Kidney (tissue), 14 donors: Measurements from ENCODE around the gene FRMD4A. TPM values are rescaled to one million over a fixed set of nuclear protein-coding genes. Genes with fewer than 3 reads are reported as not detected.
A peak's percentile ranks its signal among the peaks of the same experiment; 100 is the strongest.
"Not testable (repeated sequence)": the region's sequence is repeated elsewhere in the genome, so short reads cannot be mapped to it uniquely, and the experiment has no call there.

Experiments
- DNase-seq, 5 donors: peaks; one replicate each; pipeline ENCODE4 v3.0.0-alpha.2; 2013 to 2020
- FAIRE-seq: peaks from 2 replicates; lab custom pipeline; 2012; peaks lifted over from hg19 to GRCh38; lab: Jason Lieb, UNC
- H3K27ac ChIP-seq, 2 donors: one replicate each; pipeline ENCODE4 v1.7.0; 2013; ENCODE audit warnings: low read depth in 2 of 2, low read length in 2 of 2, inconsistent platforms in 1 of 2
- H3K27me3 ChIP-seq: one replicate; pipeline ENCODE4 v1.7.1; 2013; ENCODE audit warnings: low read length, inconsistent platforms; ENCODE audit not compliant: control insufficient read depth, insufficient read depth
- H3K36me3 ChIP-seq, 3 donors: one replicate each; pipeline versions ENCODE4 v1.7.0 to v1.7.1; 2013; ENCODE audit warnings: low read length in 3 of 3, control low read depth in 1 of 3, inconsistent platforms in 1 of 3; ENCODE audit not compliant: insufficient read depth in 3 of 3, control insufficient read depth in 2 of 3
- H3K4me1 ChIP-seq, 3 donors: one replicate each; pipeline versions ENCODE4 v1.7.0 to v1.7.1; 2013; ENCODE audit warnings: low read length in 3 of 3, inconsistent platforms in 1 of 3, low read depth in 1 of 3; ENCODE audit not compliant: control insufficient read depth in 2 of 3, insufficient read depth in 2 of 3
- H3K4me3 ChIP-seq, 3 donors: one replicate each; pipeline versions ENCODE4 v1.7.0 to v1.8.1; 2013; ENCODE audit warnings: low read length in 3 of 3, control low read depth in 1 of 3, inconsistent platforms in 1 of 3
- H3K9ac ChIP-seq, 3 donors: one replicate each; pipeline versions ENCODE4 v1.7.0 to v1.7.1; 2013; ENCODE audit warnings: low read length in 3 of 3, control low read depth in 1 of 3, inconsistent platforms in 1 of 3
- H3K9me3 ChIP-seq, 3 donors: one replicate each; pipeline versions ENCODE4 v1.7.0 to v1.7.1; 2013; ENCODE audit warnings: low read length in 3 of 3, control low read depth in 1 of 3, inconsistent platforms in 1 of 3; ENCODE audit not compliant: control insufficient read depth in 2 of 3, insufficient read depth in 1 of 3
- intact Hi-C: fragments of 100-400 bp; cut with DNase I; formaldehyde crosslinking; loops from one replicate; pipeline ENCODE4 v1.11.1; 2022
- polyA plus RNA-seq: library from polyadenylated mRNA; stranded (reverse); fragments of 350-450 nt; fragmentation: Illumina TruSeq; extraction: RNeasy Lipid Tissue Mini Kit (QIAGEN cat#74804); gene quantifications from one replicate; pipeline ENCODE4 v1.2.3, GENCODE V29; 2014; ENCODE audit warnings: low read depth, low replicate concordance; ENCODE audit not compliant: insufficient read depth
- total RNA-seq: library from RNA; stranded (reverse); fragmentation: NEBNext Ultra II Directional; extraction: Animal tissue kit (Norgen Biotek cat#: 25700); gene quantifications from one replicate; pipeline ENCODE4 v1.2.1, GENCODE V29; 2021
- TF ChIP-seq, protein P1 (sequence below): IDR thresholded peaks from 3 replicates; pipeline ENCODE4 v1.5.1; 2012; ENCODE audit warnings: mild to moderate bottlenecking, moderate library complexity, borderline replicate concordance; ENCODE audit not compliant: insufficient read depth; ENCODE audit errors: extremely low read depth
- donor health status: control.
- donor health status: control.
- donor health status: control.
- donor health status: control.
- donor health status: control.
- donor health status: DM: yes; HTN: yes; CAD: no.
- donor health status: Normal renal cell carcinoma (clear cell type).

The FRMD4A gene
- total and polyA plus RNA-seq, 2 donors from 2014 or later: 16.0 to 68.2 TPM

GRCh38 chr10:13924040-13924725 lies 406.5 kb downstream of the FRMD4A start:
- no peak overlapping the region for H3K4me3 ChIP-seq
- FAIRE-seq (no peak), DNase-seq (peak in 1 of 5 donors; percentile 29)
- intact Hi-C loops: no loop called here
- no peaks in the 10 kb centered on the region for H3K9me3 ChIP-seq
- no peak overlapping the region for H3K27ac ChIP-seq
- no peaks in the 10 kb centered on the region for H3K36me3 ChIP-seq
- H3K27me3 ChIP-seq: no peaks in the 10 kb centered on the region
- TF ChIP-seq, protein P1, sequence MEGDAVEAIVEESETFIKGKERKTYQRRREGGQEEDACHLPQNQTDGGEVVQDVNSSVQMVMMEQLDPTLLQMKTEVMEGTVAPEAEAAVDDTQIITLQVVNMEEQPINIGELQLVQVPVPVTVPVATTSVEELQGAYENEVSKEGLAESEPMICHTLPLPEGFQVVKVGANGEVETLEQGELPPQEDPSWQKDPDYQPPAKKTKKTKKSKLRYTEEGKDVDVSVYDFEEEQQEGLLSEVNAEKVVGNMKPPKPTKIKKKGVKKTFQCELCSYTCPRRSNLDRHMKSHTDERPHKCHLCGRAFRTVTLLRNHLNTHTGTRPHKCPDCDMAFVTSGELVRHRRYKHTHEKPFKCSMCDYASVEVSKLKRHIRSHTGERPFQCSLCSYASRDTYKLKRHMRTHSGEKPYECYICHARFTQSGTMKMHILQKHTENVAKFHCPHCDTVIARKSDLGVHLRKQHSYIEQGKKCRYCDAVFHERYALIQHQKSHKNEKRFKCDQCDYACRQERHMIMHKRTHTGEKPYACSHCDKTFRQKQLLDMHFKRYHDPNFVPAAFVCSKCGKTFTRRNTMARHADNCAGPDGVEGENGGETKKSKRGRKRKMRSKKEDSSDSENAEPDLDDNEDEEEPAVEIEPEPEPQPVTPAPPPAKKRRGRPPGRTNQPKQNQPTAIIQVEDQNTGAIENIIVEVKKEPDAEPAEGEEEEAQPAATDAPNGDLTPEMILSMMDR: no peak
- no peaks in the 10 kb centered on the region for H3K4me1 ChIP-seq
- H3K9ac ChIP-seq: no peak overlapping the region

- Histone ChIP-seq H3K9me3 (no peaks in the 10 kb centered on the region), H3K9ac (no peak overlapping the region), H3K27ac (no peak overlapping the region), H3K36me3 (no peaks in the 10 kb centered on the region), H3K4me1 (peaks cover 0 to 3% (median 0%) of the 10 kb centered on the region in 3 donors), H3K27me3 (no peaks in the 10 kb centered on the region), H3K4me3 (no peak overlapping the region)
- TF ChIP-seq, protein P1: no peak
- no peak for DNase-seq
- intact Hi-C loops: no loop called here
- FAIRE-seq: no peak
These were observed 408.1 kb downstream of the FRMD4A start for GRCh38 chr10:13922586-13922985.

- Histone ChIP-seq H3K9ac (no peak overlapping the region), H3K27ac (no peak overlapping the region), H3K9me3 (no peaks in the 10 kb centered on the region), H3K36me3 (no peaks in the 10 kb centered on the region), H3K4me3 (no peak overlapping the region), H3K4me1 (peaks cover 0 to 3% (median 0%) of the 10 kb centered on the region in 3 donors), H3K27me3 (no peaks in the 10 kb centered on the region)
- TF ChIP-seq, protein P1: no peak
- intact Hi-C loops: no loop called here
- no peak for FAIRE-seq
- DNase-seq: no peak
These were observed 408.8 kb downstream of the FRMD4A start for GRCh38 chr10:13921941-13922340.

GRCh38 chr10:13921131-13921530 lies 409.6 kb downstream of the FRMD4A start:
- H3K4me1 ChIP-seq, H3K27ac ChIP-seq, intact Hi-C loops, H3K27me3 ChIP-seq, H3K4me3 ChIP-seq, H3K9ac ChIP-seq, FAIRE-seq, H3K36me3 ChIP-seq, DNase-seq, H3K9me3 ChIP-seq: not testable (repeated sequence)
